Muscle layer of colon (tissue), 2 donors: ENCODE measurements around the gene MRPL30.
"Not testable (repeated sequence)": the region's sequence is repeated elsewhere in the genome, so short reads cannot be mapped to it uniquely, and the experiment has no call there.

Experiments used
- H3K27ac ChIP-seq: one replicate; pipeline ENCODE4 v1.7.0; 2013; ENCODE audit warnings: low read depth, mild to moderate bottlenecking, low read length, moderate library complexity
- H3K27me3 ChIP-seq, 2 donors: one replicate each; pipeline ENCODE4 v1.7.0; 2013; ENCODE audit warnings: low read length in 2 of 2, mild to moderate bottlenecking in 2 of 2; ENCODE audit not compliant: insufficient read depth in 2 of 2, control insufficient read depth in 1 of 2
- H3K36me3 ChIP-seq: one replicate; pipeline ENCODE4 v1.7.0; 2013; ENCODE audit warnings: mild to moderate bottlenecking, low read length; ENCODE audit not compliant: insufficient read depth
- H3K4me1 ChIP-seq: one replicate; pipeline ENCODE4 v1.7.0; 2013; ENCODE audit warnings: mild to moderate bottlenecking, low read length; ENCODE audit not compliant: insufficient read depth
- H3K4me3 ChIP-seq, 2 donors: one replicate each; pipeline ENCODE4 v1.7.0; 2013; ENCODE audit warnings: low read length in 2 of 2, low read depth in 1 of 2, mild to moderate bottlenecking in 1 of 2, moderate library complexity in 1 of 2
- H3K9ac ChIP-seq: one replicate; pipeline ENCODE4 v1.7.0; 2013; ENCODE audit warnings: low read length
- H3K9me3 ChIP-seq: one replicate; pipeline ENCODE4 v1.7.0; 2013; ENCODE audit warnings: mild to moderate bottlenecking, low read length
- donor health status: abdominal sarcoma.
- donor health status: Adenocarcinoma of cecum.

The MRPL30 gene

DNA sequence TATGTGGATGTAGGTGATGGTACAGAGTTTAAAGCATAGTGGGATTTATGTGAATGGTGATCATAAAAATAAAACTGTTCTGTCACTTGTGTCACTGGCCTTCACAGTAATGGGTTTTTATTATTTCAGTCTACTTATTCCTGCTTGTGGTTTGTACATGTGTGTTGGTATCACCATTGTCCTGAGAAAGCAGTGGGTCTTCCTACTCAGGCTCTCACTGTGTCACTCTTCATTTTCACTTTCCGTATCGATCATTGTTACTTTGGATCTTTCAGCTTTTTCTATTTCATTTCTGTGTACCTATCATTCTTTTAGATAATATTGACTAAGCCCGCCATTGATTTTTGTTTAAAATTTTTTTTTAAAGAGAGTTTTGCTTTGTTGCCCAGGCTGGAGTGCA lies 7.4 kb downstream of the MRPL30 start:
- Histone ChIP-seq H3K36me3 (peaks cover 20% of the 10 kb centered on the region), H3K27me3 (no peaks in the 10 kb centered on the region), H3K4me3 (no peak overlapping the region), H3K4me1 (no peaks in the 10 kb centered on the region), H3K27ac (no peak overlapping the region), H3K9me3 (no peaks in the 10 kb centered on the region), H3K9ac (no peak overlapping the region)

DNA sequence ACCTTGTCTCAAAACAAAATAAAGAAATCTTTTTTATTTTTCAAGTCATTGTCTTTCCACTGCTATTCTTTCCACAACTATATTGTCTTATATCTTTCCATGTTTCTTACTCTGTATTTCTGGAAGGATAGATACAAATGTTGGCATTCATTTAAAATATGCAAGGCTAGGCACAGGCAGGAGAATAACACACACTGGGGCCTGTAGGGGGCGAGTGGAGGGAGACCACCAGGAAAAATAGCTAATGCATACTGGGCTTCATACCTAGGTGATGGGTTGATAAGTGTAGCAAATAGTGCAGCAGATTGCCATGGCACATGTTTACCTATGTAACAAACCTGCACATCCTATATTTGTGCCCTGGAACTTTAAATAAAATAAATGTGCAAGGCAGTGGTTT lies 9.6 kb downstream of the MRPL30 start:
- H3K4me1 ChIP-seq, result no peaks in the 10 kb centered on the region
- peaks cover 23% of the 10 kb centered on the region for H3K36me3 ChIP-seq
- H3K9ac ChIP-seq, result no peak overlapping the region
- no peak overlapping the region for H3K4me3 ChIP-seq
- no peaks in the 10 kb centered on the region for H3K9me3 ChIP-seq
- H3K27ac ChIP-seq, result no peak overlapping the region
- H3K27me3 ChIP-seq, result no peaks in the 10 kb centered on the region

DNA sequence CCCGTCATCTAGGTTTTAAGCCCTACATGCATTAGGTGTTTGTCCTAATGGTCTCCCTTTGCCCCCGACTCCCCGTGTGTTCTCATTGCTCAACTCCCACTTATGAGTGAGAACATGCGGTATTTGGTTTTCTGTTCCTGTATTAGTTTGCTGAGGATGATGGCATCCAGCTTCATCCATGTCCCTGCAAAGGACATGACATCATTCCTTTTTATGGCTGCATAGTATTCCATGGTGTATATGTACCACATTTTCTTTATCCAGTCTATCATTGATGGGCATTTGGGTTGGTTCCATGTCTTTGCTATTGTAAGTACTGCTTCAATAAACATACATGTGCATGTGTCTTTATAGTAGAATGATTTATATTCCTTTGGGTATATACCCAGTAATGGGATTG lies 11.4 kb downstream of the MRPL30 start:
- not testable (repeated sequence) for H3K9ac ChIP-seq, H3K27ac ChIP-seq, H3K4me1 ChIP-seq, H3K27me3 ChIP-seq, H3K9me3 ChIP-seq, H3K4me3 ChIP-seq
- peaks cover 37% of the 10 kb centered on the region for H3K36me3 ChIP-seq

DNA sequence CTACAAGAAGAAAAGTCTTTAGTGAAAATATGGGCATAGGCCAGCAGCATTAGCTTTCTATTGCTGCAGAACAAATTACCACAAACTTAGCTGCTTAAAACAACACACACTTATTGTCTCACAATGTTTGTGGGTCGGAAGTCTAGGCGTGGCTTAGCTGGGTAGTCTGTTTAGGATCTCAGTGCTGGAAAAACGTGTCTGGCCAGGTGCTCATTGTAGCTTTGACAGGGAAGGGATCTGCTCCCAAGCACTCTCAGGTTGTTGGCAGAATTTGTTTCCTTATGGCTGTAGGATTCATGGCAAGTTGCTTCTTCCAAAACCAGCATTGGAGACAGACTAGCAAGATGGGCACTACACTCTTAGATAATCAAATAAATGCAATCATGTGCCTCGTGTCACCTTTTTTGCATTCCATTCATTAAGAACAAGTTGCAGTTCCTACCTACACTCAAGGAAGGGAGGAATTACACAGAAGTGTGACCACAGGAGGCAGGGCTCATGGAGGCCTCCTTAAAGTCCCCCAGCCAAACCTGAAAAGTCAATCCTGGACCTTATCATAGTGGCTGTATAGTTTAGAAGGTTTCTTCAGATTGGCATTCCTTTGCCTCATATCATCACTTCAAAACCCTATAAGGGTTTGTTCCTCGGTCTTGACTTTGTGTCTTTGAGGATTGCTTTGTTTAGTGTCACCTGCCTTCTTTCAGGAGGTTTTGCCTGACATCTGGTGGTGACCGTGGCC lies 17.3 kb downstream of the MRPL30 start:
- H3K4me3 ChIP-seq, result no peak overlapping the region
- H3K27ac ChIP-seq, result no peak overlapping the region
- no peaks in the 10 kb centered on the region for H3K4me1 ChIP-seq
- no peaks in the 10 kb centered on the region for H3K27me3 ChIP-seq
- peaks cover 32% of the 10 kb centered on the region for H3K36me3 ChIP-seq
- no peaks in the 10 kb centered on the region for H3K9me3 ChIP-seq
- no peak overlapping the region for H3K9ac ChIP-seq

DNA sequence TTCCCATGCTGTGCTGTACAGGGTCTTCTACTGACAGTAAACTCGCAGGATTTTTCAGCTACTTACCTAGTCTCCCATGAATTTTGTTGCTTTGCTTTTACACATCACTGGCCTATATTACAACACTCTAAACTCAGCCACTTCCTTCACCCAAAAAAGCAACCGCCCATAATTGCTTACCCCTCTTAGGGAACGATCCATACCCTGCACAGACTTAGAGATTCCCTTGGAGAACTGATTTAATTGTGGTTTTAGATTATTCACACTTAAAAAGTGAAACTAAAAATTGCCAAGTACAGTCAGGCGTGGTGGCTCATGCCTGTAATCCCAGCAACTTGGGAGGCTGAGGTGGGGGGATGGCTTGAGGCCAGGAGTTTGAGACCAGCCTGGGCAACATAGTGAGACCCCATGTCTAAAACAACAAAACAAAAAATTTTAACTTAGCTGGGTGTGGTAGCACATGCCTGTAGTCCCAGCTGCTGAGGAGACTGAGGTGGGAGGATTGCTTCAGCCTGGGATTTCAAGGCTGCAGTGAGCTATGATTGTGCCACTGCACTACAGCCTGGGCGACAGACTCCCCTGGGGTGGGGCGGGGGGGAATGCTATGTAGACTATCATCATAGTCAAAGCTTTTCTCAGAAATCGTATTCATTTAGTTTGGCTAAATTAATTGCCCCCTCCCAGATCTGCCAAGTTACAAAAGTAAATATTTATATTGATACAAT lies 19.3 kb downstream of the MRPL30 start:
- H3K36me3 ChIP-seq, result peaks cover 32% of the 10 kb centered on the region
- no peaks in the 10 kb centered on the region for H3K4me1 ChIP-seq
- no peak overlapping the region for H3K27ac ChIP-seq
- no peak overlapping the region for H3K4me3 ChIP-seq
- H3K9ac ChIP-seq, result no peak overlapping the region
- H3K27me3 ChIP-seq, result no peaks in the 10 kb centered on the region
- no peaks in the 10 kb centered on the region for H3K9me3 ChIP-seq

DNA sequence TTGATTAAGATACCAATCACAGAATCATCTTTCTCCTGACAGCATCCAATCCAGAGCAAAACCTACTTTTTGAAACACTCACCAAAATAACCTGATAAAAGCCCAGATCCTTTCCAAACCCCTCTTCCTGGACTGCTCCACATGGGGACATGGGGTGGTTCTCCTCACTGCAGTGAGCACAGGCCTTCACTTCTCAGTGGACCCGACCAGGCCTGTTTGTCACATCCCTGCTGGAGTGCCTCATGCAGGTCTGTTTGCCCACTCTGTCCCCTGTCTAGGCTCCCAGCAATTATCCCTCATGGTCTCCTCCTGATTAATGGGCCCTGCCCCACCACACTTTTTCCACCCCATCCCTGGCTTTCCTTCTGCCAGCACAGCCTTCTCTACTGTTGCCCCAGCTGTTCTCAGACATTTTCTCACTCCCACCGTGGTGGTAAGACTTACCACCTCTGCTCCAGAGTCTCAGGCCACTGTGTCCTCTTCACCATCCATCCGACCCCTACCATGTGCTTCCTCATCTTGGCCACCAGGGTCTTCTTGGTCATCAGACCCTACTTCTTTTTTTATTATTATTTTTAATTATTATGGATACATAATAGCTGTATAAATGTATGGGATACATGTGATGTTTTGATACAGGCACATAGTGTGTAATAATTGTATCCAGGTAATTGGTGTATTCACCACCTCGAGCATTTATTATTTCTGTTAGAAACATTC lies 21.1 kb downstream of the MRPL30 start:
- Histone ChIP-seq H3K27ac (no peak overlapping the region), H3K9me3 (no peaks in the 10 kb centered on the region), H3K9ac (no peak overlapping the region), H3K27me3 (no peaks in the 10 kb centered on the region), H3K36me3 (peaks cover 13% of the 10 kb centered on the region), H3K4me1 (no peaks in the 10 kb centered on the region), H3K4me3 (no peak overlapping the region)

DNA sequence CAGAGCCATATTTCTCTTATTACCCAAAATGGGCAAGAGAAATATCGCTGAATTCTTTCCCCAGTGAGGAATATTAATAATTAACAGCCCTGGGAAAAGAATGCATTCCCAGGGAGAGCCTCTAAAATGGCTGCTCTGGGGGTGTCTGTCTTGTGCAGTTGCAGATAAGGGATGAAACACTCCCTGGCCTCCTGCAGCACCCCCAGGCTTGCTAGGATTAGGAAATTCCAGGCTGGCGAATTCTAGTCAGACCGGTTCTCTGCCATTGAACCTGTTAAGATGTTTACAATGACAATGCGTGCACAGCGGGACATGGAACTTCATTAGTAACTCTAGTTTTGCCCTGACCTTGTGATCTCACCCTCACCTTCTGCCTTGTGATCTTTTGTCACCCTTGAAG lies 24.5 kb downstream of the MRPL30 start:
- Histone ChIP-seq H3K9me3 (no peaks in the 10 kb centered on the region), H3K4me3 (no peak overlapping the region), H3K27me3 (no peaks in the 10 kb centered on the region), H3K9ac (no peak overlapping the region), H3K4me1 (no peaks in the 10 kb centered on the region), H3K27ac (no peak overlapping the region), H3K36me3 (no peaks in the 10 kb centered on the region)

DNA sequence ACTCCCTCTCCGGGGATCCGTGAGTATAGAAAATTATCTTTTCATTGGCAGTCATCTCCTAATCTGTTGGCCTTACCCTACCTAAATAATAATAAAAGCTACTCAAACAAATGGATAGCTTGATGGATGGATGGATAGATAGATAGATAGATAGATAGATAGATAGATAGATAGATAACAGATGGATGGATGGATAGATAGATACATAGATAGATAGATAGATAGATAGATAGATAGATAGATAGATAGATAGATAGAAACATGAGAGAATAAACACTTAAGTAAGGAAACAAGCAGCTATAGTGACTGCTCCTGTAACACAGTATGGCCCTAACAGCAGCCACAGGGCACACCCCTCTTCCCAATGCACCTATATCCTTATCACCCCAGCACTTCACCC lies 35.1 kb downstream of the MRPL30 start:
- no peaks in the 10 kb centered on the region for H3K27me3 ChIP-seq
- H3K4me3 ChIP-seq, result no peak overlapping the region
- no peaks in the 10 kb centered on the region for H3K4me1 ChIP-seq
- H3K36me3 ChIP-seq, result no peaks in the 10 kb centered on the region
- no peaks in the 10 kb centered on the region for H3K9me3 ChIP-seq
- no peak overlapping the region for H3K27ac ChIP-seq
- no peak overlapping the region for H3K9ac ChIP-seq

DNA sequence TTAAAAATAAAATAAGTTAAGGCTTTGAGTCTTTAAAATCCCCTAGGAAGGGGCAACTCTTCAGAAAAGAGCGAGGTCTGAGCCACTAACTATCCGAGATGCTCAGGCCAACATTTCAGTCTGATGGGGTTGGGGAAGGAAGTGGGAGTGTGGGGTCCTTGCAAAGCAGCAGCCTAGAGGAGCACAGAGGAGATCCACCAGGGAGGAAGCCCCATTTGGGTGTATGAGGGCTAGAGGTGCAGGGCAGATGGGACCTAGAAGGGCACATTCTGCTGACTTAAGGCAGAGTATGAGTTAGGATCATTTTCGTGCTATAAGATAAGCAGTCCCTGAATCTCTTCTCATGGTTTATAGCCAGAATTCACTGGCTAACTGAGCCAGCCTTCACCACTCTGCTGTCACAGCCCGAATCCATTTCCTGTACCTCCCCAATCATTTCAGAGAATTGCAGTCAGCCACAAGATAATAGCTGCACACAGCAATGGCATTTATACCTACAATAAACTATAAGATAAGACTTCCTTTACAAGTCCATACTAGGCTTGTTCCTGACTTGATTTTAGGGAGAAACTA lies 37.0 kb downstream of the MRPL30 start:
- no peaks in the 10 kb centered on the region for H3K4me1 ChIP-seq
- H3K4me3 ChIP-seq, result no peak overlapping the region
- no peaks in the 10 kb centered on the region for H3K9me3 ChIP-seq
- H3K9ac ChIP-seq, result no peak overlapping the region
- H3K27me3 ChIP-seq, result no peaks in the 10 kb centered on the region
- no peaks in the 10 kb centered on the region for H3K36me3 ChIP-seq
- H3K27ac ChIP-seq, result no peak overlapping the region

DNA sequence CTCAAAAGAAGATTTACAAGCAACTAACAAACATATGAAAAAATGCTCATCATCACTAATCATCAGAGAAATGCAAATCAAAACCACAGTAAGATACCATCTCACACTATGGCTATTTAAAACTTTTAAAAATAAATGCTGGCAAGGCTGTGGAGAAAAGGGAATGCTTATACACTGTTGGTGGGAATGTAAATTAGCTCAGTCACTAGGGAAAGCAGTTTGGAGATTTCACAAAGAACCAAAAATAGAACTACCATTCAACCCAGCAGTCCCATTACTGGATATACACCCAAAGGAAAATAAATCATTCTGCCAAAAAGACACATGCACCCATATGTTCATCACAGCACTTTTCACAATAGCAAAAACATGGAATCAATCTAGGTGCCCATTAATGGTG lies 52.2 kb downstream of the MRPL30 start:
- H3K4me3 ChIP-seq, H3K36me3 ChIP-seq, H3K27me3 ChIP-seq, H3K9ac ChIP-seq, H3K4me1 ChIP-seq, H3K9me3 ChIP-seq, H3K27ac ChIP-seq: not testable (repeated sequence)

DNA sequence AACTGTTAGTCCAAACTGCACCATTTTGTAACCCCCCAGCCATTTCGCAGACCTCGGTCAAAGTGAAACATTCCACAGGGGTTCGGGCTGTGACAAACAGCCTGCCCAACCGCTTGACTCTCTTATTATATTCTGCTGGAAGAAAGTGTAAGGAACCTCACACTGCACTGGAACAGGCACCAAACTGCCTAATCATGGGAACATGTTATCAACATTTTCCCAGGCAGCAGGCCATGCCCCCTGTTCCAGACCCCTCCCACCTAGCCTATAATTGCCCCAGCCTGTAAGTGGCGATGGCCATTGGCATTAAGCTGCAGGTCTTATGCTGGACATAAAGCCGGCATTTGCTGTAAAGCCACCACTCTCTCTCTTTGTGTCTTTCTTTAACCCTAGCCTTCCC lies 57.6 kb downstream of the MRPL30 start:
- no peak overlapping the region for H3K27ac ChIP-seq
- H3K27me3 ChIP-seq, result no peaks in the 10 kb centered on the region
- no peaks in the 10 kb centered on the region for H3K9me3 ChIP-seq
- H3K36me3 ChIP-seq, result no peaks in the 10 kb centered on the region
- no peak overlapping the region for H3K4me3 ChIP-seq
- H3K9ac ChIP-seq, result no peak overlapping the region
- no peaks in the 10 kb centered on the region for H3K4me1 ChIP-seq
